ENCODE measurements around the gene PITPNC1. TPM values are rescaled to one million over a fixed set of nuclear protein-coding genes. Genes with fewer than 3 reads are reported as not detected.

PITPNC1 gene
- total RNA-seq, 1 experiment from 2014 or later, result 35.5 TPM

DNA sequence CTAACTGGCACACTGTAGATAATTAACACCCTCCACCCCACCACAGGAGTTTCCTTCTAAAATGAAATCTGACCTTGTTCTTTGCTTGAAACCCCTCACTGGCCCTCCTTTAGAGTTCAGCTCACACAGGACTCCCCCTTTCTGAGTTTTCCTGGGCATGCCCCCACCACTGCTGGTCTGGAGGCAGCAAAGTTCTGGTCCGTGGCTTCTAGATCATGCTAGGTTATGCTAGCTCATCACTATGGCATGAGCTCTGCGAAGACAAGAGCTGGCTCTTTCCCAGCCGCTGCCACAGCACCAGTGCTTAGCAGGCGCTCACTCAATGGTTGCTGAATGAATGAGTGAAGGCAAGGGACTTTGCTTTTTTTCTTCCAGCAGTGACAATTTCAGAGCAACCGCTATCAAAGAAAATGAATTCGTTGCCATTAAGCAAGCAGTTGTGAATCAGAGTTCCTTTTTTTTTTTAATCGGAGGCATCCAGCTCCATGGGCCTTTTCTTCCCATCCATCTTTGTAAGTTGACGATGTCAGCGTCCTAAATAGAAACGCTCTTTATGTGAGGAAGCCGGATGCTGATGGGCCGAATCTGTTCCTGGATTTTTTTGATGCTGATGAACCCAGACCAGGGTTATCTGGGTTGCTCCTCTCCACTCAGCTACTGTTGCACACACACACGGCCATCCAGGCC lies 259.9 kb downstream of the PITPNC1 start:
- Histone ChIP-seq H3K4me1 (ENCODE audit: insufficient read depth, low read length, poor library complexity, severe bottlenecking) (no peaks in the 10 kb centered on the region), H3K36me3 (ENCODE audit: insufficient read depth, low read length, poor library complexity, severe bottlenecking) (no peaks in the 10 kb centered on the region), H3K27ac (ENCODE audit: low read depth, low read length, poor library complexity, severe bottlenecking) (no peak overlapping the region), H3K27me3 (replicated peaks; ENCODE audit: insufficient read depth, low read depth, low read length, poor library complexity) (no peaks in the 10 kb centered on the region), H3K4me3 (ENCODE audit: low read depth, low read length, poor library complexity, severe bottlenecking) (no peak overlapping the region), H3K9me3 (ENCODE audit: low read depth, low read length, poor library complexity, severe bottlenecking) (no peaks in the 10 kb centered on the region)
- ChIA-PET CTCF (interaction anchor here (0.6 kb wide), 1 partner anchor 80 kb away, joined by 9 read pairs; no protein-coding TSS in a partner anchor), POLR2A (ENCODE audit: low non-redundant PET) (no interaction called here)
- no TSS peak for BruUV-seq (replicated peaks)
- DNase-seq (ENCODE audit: low spot score), result no peak
- intact Hi-C loops (cut with micrococcal nuclease; ENCODE audit: unreplicated experiment), result no loop called here
- TF ChIP-seq, protein P1, sequence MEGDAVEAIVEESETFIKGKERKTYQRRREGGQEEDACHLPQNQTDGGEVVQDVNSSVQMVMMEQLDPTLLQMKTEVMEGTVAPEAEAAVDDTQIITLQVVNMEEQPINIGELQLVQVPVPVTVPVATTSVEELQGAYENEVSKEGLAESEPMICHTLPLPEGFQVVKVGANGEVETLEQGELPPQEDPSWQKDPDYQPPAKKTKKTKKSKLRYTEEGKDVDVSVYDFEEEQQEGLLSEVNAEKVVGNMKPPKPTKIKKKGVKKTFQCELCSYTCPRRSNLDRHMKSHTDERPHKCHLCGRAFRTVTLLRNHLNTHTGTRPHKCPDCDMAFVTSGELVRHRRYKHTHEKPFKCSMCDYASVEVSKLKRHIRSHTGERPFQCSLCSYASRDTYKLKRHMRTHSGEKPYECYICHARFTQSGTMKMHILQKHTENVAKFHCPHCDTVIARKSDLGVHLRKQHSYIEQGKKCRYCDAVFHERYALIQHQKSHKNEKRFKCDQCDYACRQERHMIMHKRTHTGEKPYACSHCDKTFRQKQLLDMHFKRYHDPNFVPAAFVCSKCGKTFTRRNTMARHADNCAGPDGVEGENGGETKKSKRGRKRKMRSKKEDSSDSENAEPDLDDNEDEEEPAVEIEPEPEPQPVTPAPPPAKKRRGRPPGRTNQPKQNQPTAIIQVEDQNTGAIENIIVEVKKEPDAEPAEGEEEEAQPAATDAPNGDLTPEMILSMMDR (conservative IDR thresholded peaks at IDR 0.05; ENCODE audit: low read depth, low read length), result no peak
- no peak for TF ChIP-seq EZH2 (IDR thresholded peaks at IDR 0.05; ENCODE audit: borderline replicate concordance, low read depth, low read length, poor library complexity, severe bottlenecking)

GRCh38 chr17:67637901-67638641 lies 261.0 kb downstream of the PITPNC1 start:
- Histone ChIP-seq H3K27me3 (replicated peaks; ENCODE audit: insufficient read depth, low read depth, low read length, poor library complexity) (no peaks in the 10 kb centered on the region), H3K9me3 (ENCODE audit: low read depth, low read length, poor library complexity, severe bottlenecking) (no peaks in the 10 kb centered on the region), H3K36me3 (ENCODE audit: insufficient read depth, low read length, poor library complexity, severe bottlenecking) (no peaks in the 10 kb centered on the region), H3K4me3 (ENCODE audit: low read depth, low read length, poor library complexity, severe bottlenecking) (no peak overlapping the region), H3K4me1 (ENCODE audit: insufficient read depth, low read length, poor library complexity, severe bottlenecking) (no peaks in the 10 kb centered on the region), H3K27ac (ENCODE audit: low read depth, low read length, poor library complexity, severe bottlenecking) (no peak overlapping the region)
- no peak for TF ChIP-seq EZH2 (IDR thresholded peaks at IDR 0.05; ENCODE audit: borderline replicate concordance, low read depth, low read length, poor library complexity, severe bottlenecking)
- TF ChIP-seq, protein P1 (conservative IDR thresholded peaks at IDR 0.05; ENCODE audit: low read depth, low read length), result no peak
- intact Hi-C loops (cut with micrococcal nuclease; ENCODE audit: unreplicated experiment), result no loop called here
- ChIA-PET CTCF (interaction anchor here (0.6 kb wide), 1 partner anchor 79 kb away, joined by 9 read pairs; no protein-coding TSS in a partner anchor), POLR2A (ENCODE audit: low non-redundant PET) (no interaction called here)
- BruUV-seq (replicated peaks), result no TSS peak
- DNase-seq (ENCODE audit: low spot score), result no peak

- no TSS peak for BruUV-seq (replicated peaks)
- POLR2A ChIA-PET (ENCODE audit: low non-redundant PET), result no interaction called here
- no peak for DNase-seq (ENCODE audit: low spot score)
- intact Hi-C loops (cut with micrococcal nuclease; ENCODE audit: unreplicated experiment), result no loop called here
- Histone ChIP-seq H3K27me3 (replicated peaks; ENCODE audit: insufficient read depth, low read depth, low read length, poor library complexity) (no peaks in the 10 kb centered on the region), H3K4me1 (ENCODE audit: insufficient read depth, low read length, poor library complexity, severe bottlenecking) (no peaks in the 10 kb centered on the region), H3K36me3 (ENCODE audit: insufficient read depth, low read length, poor library complexity, severe bottlenecking) (no peaks in the 10 kb centered on the region), H3K9me3 (ENCODE audit: low read depth, low read length, poor library complexity, severe bottlenecking) (no peaks in the 10 kb centered on the region), H3K4me3 (ENCODE audit: low read depth, low read length, poor library complexity, severe bottlenecking) (no peak overlapping the region), H3K27ac (ENCODE audit: low read depth, low read length, poor library complexity, severe bottlenecking) (no peak overlapping the region)
- CTCF ChIA-PET, result no interaction called here
- TF ChIP-seq, protein P1 (conservative IDR thresholded peaks at IDR 0.05; ENCODE audit: low read depth, low read length), result no peak
- no peak for TF ChIP-seq EZH2 (IDR thresholded peaks at IDR 0.05; ENCODE audit: borderline replicate concordance, low read depth, low read length, poor library complexity, severe bottlenecking)
Observed at GRCh38 chr17:67638871-67639270, 261.8 kb downstream of the PITPNC1 start.

All from A673 (cell line).